HEK293 (cell line): Measurements from ENCODE around the gene C11orf86.

Experiments
- CTCF ChIA-PET: fragments of 350-600 bp; formaldehyde crosslinking; extraction: SDS; loops from one replicate; lab custom pipeline; 2021; ENCODE audit warnings: antibody characterized with exemption; lab: Yijun Ruan, JAX
- POLR2A ChIA-PET: fragments of 300-600 bp; formaldehyde crosslinking; extraction: SDS; loops from one replicate; lab custom pipeline; 2020; ENCODE audit warnings: antibody characterized with exemption, inconsistent platforms; lab: Yijun Ruan, JAX
- H3K27ac ChIP-seq: fragments of 200-500 bp; sonication (Bioruptor generic); 2 replicates; pipeline ENCODE4 v1.5.1; 2014; ENCODE audit warnings: low read depth, low read length, control low read depth, inconsistent platforms; ENCODE audit errors: extremely low read depth
- H3K36me3 ChIP-seq, 2 experiments: fragments of 200-500 bp in 1 of 2; sonication (Bioruptor generic) in 1 of 2; 1 replicate in 1 of 2; 2 replicates in 1 of 2; pipeline ENCODE4 v1.5.1; 2014 to 2017; ENCODE audit warnings: inconsistent platforms in 2 of 2, low read length in 2 of 2; ENCODE audit not compliant: control insufficient read depth in 2 of 2, insufficient read depth in 1 of 2
- H3K4me1 ChIP-seq: fragments of 200-500 bp; sonication (Bioruptor generic); 2 replicates; pipeline ENCODE4 v1.5.1; 2014; ENCODE audit warnings: mild to moderate bottlenecking, low read length, inconsistent platforms; ENCODE audit not compliant: control insufficient read depth, insufficient read depth
- H3K4me3 ChIP-seq: 2 replicates; pipeline ENCODE4 v1.5.1; 2011; ENCODE audit warnings: low read depth, mild to moderate bottlenecking, control low read depth, low read length, moderate library complexity
- H3K9me3 ChIP-seq: fragments of 200-500 bp; sonication (Bioruptor generic); 2 replicates; pipeline ENCODE4 v1.5.1; 2014; ENCODE audit warnings: low read depth, low read length, inconsistent platforms; ENCODE audit not compliant: control insufficient read depth, insufficient read depth
- KLF16 ChIP-seq: fragments of 450-650 bp; formaldehyde crosslinking; IDR thresholded peaks from 2 replicates; pipeline ENCODE4 v1.5.1; 2017; ENCODE audit warnings: missing biosample characterization, missing genetic modification characterization
- PRDM4 ChIP-seq: fragments of 450-650 bp; formaldehyde crosslinking; IDR thresholded peaks from 2 replicates; pipeline ENCODE4 v1.5.1; 2017; ENCODE audit warnings: missing biosample characterization, missing genetic modification characterization
- SP2 ChIP-seq: fragments of 450-650 bp; formaldehyde crosslinking; IDR thresholded peaks from 2 replicates; pipeline ENCODE4 v1.5.1; 2016; ENCODE audit warnings: missing biosample characterization, missing genetic modification characterization
- SP7 ChIP-seq: fragments of 450-650 bp; formaldehyde crosslinking; IDR thresholded peaks from 2 replicates; pipeline ENCODE4 v1.5.1; 2016; ENCODE audit warnings: missing biosample characterization, missing genetic modification characterization
- ZBTB21 ChIP-seq: fragments of 450-650 bp; formaldehyde crosslinking; IDR thresholded peaks from 2 replicates; pipeline ENCODE4 v1.5.1; 2017; ENCODE audit warnings: missing biosample characterization, missing genetic modification characterization
- ZBTB8A ChIP-seq: fragments of 450-650 bp; formaldehyde crosslinking; IDR thresholded peaks from 2 replicates; pipeline ENCODE4 v1.5.1; 2016; ENCODE audit warnings: missing biosample characterization, missing genetic modification characterization
- ZFP3 ChIP-seq: fragments of 450-650 bp; formaldehyde crosslinking; IDR thresholded peaks from 2 replicates; pipeline ENCODE4 v1.5.1; 2016; ENCODE audit warnings: low read depth, missing biosample characterization, missing genetic modification characterization
- ZFP37 ChIP-seq: fragments of 450-650 bp; formaldehyde crosslinking; IDR thresholded peaks from 2 replicates; pipeline ENCODE4 v1.5.1; 2016; ENCODE audit warnings: missing biosample characterization, missing genetic modification characterization
- ZNF112 ChIP-seq: fragments of 450-650 bp; formaldehyde crosslinking; IDR thresholded peaks from 2 replicates; pipeline ENCODE4 v1.5.0; 2017; ENCODE audit warnings: missing biosample characterization, missing genetic modification characterization
- ZNF148 ChIP-seq: fragments of 450-650 bp; formaldehyde crosslinking; IDR thresholded peaks from 2 replicates; pipeline ENCODE4 v1.5.0; 2017; ENCODE audit warnings: missing biosample characterization, missing genetic modification characterization, borderline replicate concordance
- ZNF184 ChIP-seq: fragments of 450-650 bp; IDR thresholded peaks from 2 replicates; pipeline ENCODE4 v1.5.1; 2018; ENCODE audit warnings: missing biosample characterization, mild to moderate bottlenecking, missing genetic modification characterization
- ZNF23 ChIP-seq: fragments of 450-650 bp; formaldehyde crosslinking; IDR thresholded peaks from 2 replicates; pipeline ENCODE4 v1.5.1; 2016; ENCODE audit warnings: missing biosample characterization, missing genetic modification characterization, borderline replicate concordance
- ZNF341 ChIP-seq: fragments of 450-650 bp; formaldehyde crosslinking; IDR thresholded peaks from 2 replicates; pipeline ENCODE4; 2016; ENCODE audit warnings: low read depth, missing biosample characterization, missing genetic modification characterization
- ZNF555 ChIP-seq: fragments of 450-650 bp; formaldehyde crosslinking; conservative IDR thresholded peaks from 2 replicates; pipeline ENCODE4 v1.5.1; 2017; ENCODE audit warnings: missing biosample characterization, mild to moderate bottlenecking, missing genetic modification characterization, inconsistent platforms
- ZNF560 ChIP-seq: fragments of 450-650 bp; formaldehyde crosslinking; IDR thresholded peaks from 2 replicates; pipeline ENCODE4 v1.5.1; 2017; ENCODE audit warnings: missing biosample characterization, missing genetic modification characterization, borderline replicate concordance
- ZNF610 ChIP-seq: fragments of 450-650 bp; formaldehyde crosslinking; IDR thresholded peaks from 2 replicates; pipeline ENCODE4 v1.5.1; 2016; ENCODE audit warnings: missing biosample characterization, missing genetic modification characterization, borderline replicate concordance
- ZNF639 ChIP-seq: fragments of 450-650 bp; formaldehyde crosslinking; IDR thresholded peaks from 2 replicates; pipeline ENCODE4 v1.5.1; 2016; ENCODE audit warnings: missing biosample characterization, missing genetic modification characterization
- ZNF670 ChIP-seq: fragments of 450-650 bp; formaldehyde crosslinking; IDR thresholded peaks from 2 replicates; pipeline ENCODE4 v1.5.1; 2016; ENCODE audit warnings: missing biosample characterization, missing genetic modification characterization, low read depth
- ZNF692 ChIP-seq: fragments of 450-650 bp; formaldehyde crosslinking; IDR thresholded peaks from 2 replicates; pipeline ENCODE4 v1.5.1; 2016; ENCODE audit warnings: missing biosample characterization, missing genetic modification characterization
- ZNF704 ChIP-seq: fragments of 450-650 bp; formaldehyde crosslinking; IDR thresholded peaks from 2 replicates; pipeline ENCODE4 v1.5.1; 2016; ENCODE audit warnings: missing biosample characterization, missing genetic modification characterization
- ZNF768 ChIP-seq: fragments of 450-650 bp; formaldehyde crosslinking; IDR thresholded peaks from 2 replicates; pipeline ENCODE4 v1.5.1; 2018; ENCODE audit warnings: missing biosample characterization, mild to moderate bottlenecking, missing genetic modification characterization
- ZNF776 ChIP-seq: fragments of 450-650 bp; formaldehyde crosslinking; IDR thresholded peaks from 2 replicates; pipeline ENCODE4 v1.5.0; 2017; ENCODE audit warnings: missing biosample characterization, missing genetic modification characterization, borderline replicate concordance
- ZNF777 ChIP-seq: fragments of 450-650 bp; formaldehyde crosslinking; IDR thresholded peaks from 2 replicates; pipeline ENCODE4 v1.5.1; 2017; ENCODE audit warnings: missing biosample characterization, missing genetic modification characterization, borderline replicate concordance
- ZNF791 ChIP-seq: fragments of 450-650 bp; formaldehyde crosslinking; IDR thresholded peaks from 2 replicates; pipeline ENCODE4 v1.5.1; 2016; ENCODE audit warnings: missing biosample characterization, missing genetic modification characterization
- ZNF843 ChIP-seq: fragments of 450-650 bp; formaldehyde crosslinking; IDR thresholded peaks from 2 replicates; pipeline ENCODE4 v1.5.1; 2016; ENCODE audit warnings: missing biosample characterization, missing genetic modification characterization

Gene C11orf86

GRCh38 chr11:66950112-66950535 is 25.0 kb upstream of the C11orf86 start (continued):
- TF ChIP-seq ZNF692 (tag by site-specific recombination), result peak; percentile 92
- TF ChIP-seq ZNF184 (tag by site-specific recombination), result no peak
- peak; percentile 45; the same call in 1 of the 2 replicates for TF ChIP-seq ZBTB8A
- TF ChIP-seq KLF16 (tag by site-specific recombination), result 0 out of 2 replicates have a peak, but pooled peaks have one; percentile 35
- TF ChIP-seq ZFP37 (tag by site-specific recombination), result 0 out of 2 replicates have a peak, but pooled peaks have one; percentile 39
- 0 out of 2 replicates have a peak, but pooled peaks have one; percentile 12 for TF ChIP-seq ZNF843 (tag by site-specific recombination)
- peak; percentile 75 for TF ChIP-seq ZNF639
- no peak for TF ChIP-seq ZFP3 (tag by site-specific recombination)
- no peak for TF ChIP-seq ZNF776 (tag by site-specific recombination)
- no peak for TF ChIP-seq ZNF112 (tag by site-specific recombination)
- TF ChIP-seq ZNF768, result no peak
- peak; percentile 85 for TF ChIP-seq SP7 (tag by site-specific recombination)
- no peak for TF ChIP-seq ZNF555 (tag by site-specific recombination)
- TF ChIP-seq ZNF341 (tag by site-specific recombination), result peak; percentile 68

- POLR2A ChIA-PET, result interaction anchor here (1.1 kb wide), 1 partner anchor 10 kb away, joined by 6 read pairs; no protein-coding TSS in a partner anchor
- CTCF ChIA-PET, result no interaction called here
- TF ChIP-seq ZNF560 (tag by site-specific recombination) (no peak), ZNF148 (tag by site-specific recombination) (no peak), ZNF791 (tag by site-specific recombination) (no peak), ZNF704 (tag by site-specific recombination) (no peak), PRDM4 (no peak), SP2 (tag by site-specific recombination) (no peak), ZNF670 (tag by site-specific recombination) (no peak), ZNF610 (tag by site-specific recombination) (no peak), ZNF639 (no peak), ZBTB21 (no peak), ZNF777 (tag by site-specific recombination) (no peak), ZNF23 (tag by site-specific recombination) (no peak)
Observed at GRCh38 chr11:66951135-66951534, 24.0 kb upstream of the C11orf86 start.

More at GRCh38 chr11:66951135-66951534, 24.0 kb upstream of the C11orf86 start:
- Histone ChIP-seq H3K36me3 (no peaks in the 10 kb centered on the region), H3K4me1 (no peaks in the 10 kb centered on the region), H3K4me3 (no peak overlapping the region), H3K9me3 (no peaks in the 10 kb centered on the region), H3K27ac (no peak overlapping the region)
